Adrenal gland (tissue), 12 donors: ENCODE measurements around the gene CNTN4. TPM values are rescaled to one million over a fixed set of nuclear protein-coding genes. Genes with fewer than 3 reads are reported as not detected.

ENCODE experiments used
- DNase-seq, 7 donors: peaks; one replicate each; pipeline ENCODE4 v3.0.0-alpha.2; 2019 to 2020
- H3K27ac ChIP-seq, 5 donors: fragments of 200-600 bp; sonication (generic) in 4 of 5; 1 replicate in 3 of 5; 2 replicates in 2 of 5; pipeline versions ENCODE4 v1.5.1 to v1.8.0; 2016 to 2020; ENCODE audit warnings: mild to moderate bottlenecking in 1 of 5
- H3K27me3 ChIP-seq: fragments of 200-600 bp; 2 replicates; pipeline ENCODE4 v1.8.0; 2021
- H3K36me3 ChIP-seq, 2 donors: fragments of 200-600 bp; replicated peaks in 1 of 2; 1 replicate in 1 of 2; 2 replicates in 1 of 2; pipeline versions ENCODE4 v1.5.1 to v1.8.0; 2018 to 2022
- H3K4me1 ChIP-seq, 2 donors: fragments of 200-600 bp; replicated peaks in 1 of 2; 1 replicate in 1 of 2; 2 replicates in 1 of 2; pipeline versions ENCODE4 v1.5.1 to v1.8.0; 2018 to 2021
- H3K4me3 ChIP-seq, 4 donors: fragments of 200-600 bp; sonication (generic) in 3 of 4; one replicate each; pipeline ENCODE4 v1.5.1; 2016 to 2018
- H3K9me3 ChIP-seq, 3 donors: fragments of 200-600 bp; sonication (generic) in 1 of 3; replicated peaks in 1 of 3; 1 replicate in 2 of 3; 2 replicates in 1 of 3; pipeline versions ENCODE4 v1.5.1 to v1.8.0; 2016 to 2021
- CTCF ChIP-seq, 6 experiments: fragments of 450-650 bp in 4 of 6; fragments of 200-600 bp in 2 of 6; sonication (generic) in 1 of 6; IDR thresholded peaks; 1 replicate in 5 of 6; 2 replicates in 1 of 6; pipeline versions ENCODE4 v1.5.1 to v1.8.0; 2016 to 2021; ENCODE audit warnings: antibody characterized with exemption in 6 of 6, mild to moderate bottlenecking in 2 of 6, moderate library complexity in 1 of 6
- POLR2A ChIP-seq, 2 donors: fragments of 450-650 bp; IDR thresholded peaks; one replicate each; pipeline ENCODE4 v1.6.1; 2017; ENCODE audit warnings: antibody characterized with exemption in 2 of 2, mild to moderate bottlenecking in 2 of 2, moderate library complexity in 1 of 2
- WGBS, 4 donors: extraction: QIAGEN DNeasy Blood & Tissue Kit in 2 of 4; methylation state at CpG; one replicate each; pipeline versions ENCODE4 v1.1.5 to v1.1.7; 2013 to 2017; 5-methylcytosine and 5-hydroxymethylcytosine counted together
- intact Hi-C, 2 donors: fragments of 100-400 bp; cut with DNase I; formaldehyde crosslinking; loops; one replicate each; pipeline versions ENCODE4 v1.14.1 to v1.15.0; 2022 to 2023
- polyA plus RNA-seq, 3 donors: library from polyadenylated mRNA; stranded (reverse); fragments of 200-250 nt in 2 of 3; fragments of 350-450 nt in 1 of 3; fragmentation: Illumina TruSeq in 1 of 3; extraction: RNeasy Lipid Tissue Mini Kit (QIAGEN cat#74804) in 1 of 3; gene quantifications; one replicate each; pipeline ENCODE4 v1.2.3, GENCODE V29; 2013 to 2014
- total RNA-seq, 9 donors: library from RNA; depleted of rRNA in 4 of 9; stranded (reverse); fragments of >200 nt in 4 of 9; fragments of 120-200 nt in 1 of 9; fragmentation: NEBNext Ultra II Directional in 1 of 9; extraction: Animal tissue kit (Norgen Biotek cat#: 25700) in 1 of 9; gene quantifications; one replicate each; pipeline versions ENCODE4 v1.1.0 to v1.2.4, GENCODE V29; 2013 to 2023
- donor health status: healthy with polysubstance abuse.
- donor health status: Bipolar disorder and iron deficiency.
- donor health status: DM: yes; HTN: yes; CAD: no.
- donor health status: DM: no; HTN: no; CAD: no.
- donor health status: DM: no; HTN: no; CAD: no.
- donor health status: DM: yes; HTN: yes; CAD: no.

CNTN4 gene
- total and polyA plus RNA-seq, 12 donors, result 0.17 to 9.2 (median 1.6) TPM

GRCh38 chr3:2771741-2772140, 673.1 kb downstream of the CNTN4 start:
- no peak for DNase-seq
- WGBS, 4 donors, result 60 to 62% (median 62%) methylated on average over 5 of the region's 5 CpGs
- Histone ChIP-seq H3K27ac (no peak overlapping the region), H3K27me3 (no peaks in the 10 kb centered on the region), H3K36me3 (no peaks in the 10 kb centered on the region), H3K4me3 (no peak overlapping the region), H3K4me1 (no peaks in the 10 kb centered on the region), H3K9me3 (no peaks in the 10 kb centered on the region)
- TF ChIP-seq POLR2A (IDR thresholded peaks at IDR 0.05) (no peak), CTCF (IDR thresholded peaks at IDR 0.05) (no peak)
- intact Hi-C loops, result no loop called here

- WGBS, 4 donors, result 45 to 59% (median 53%) methylated on average over 1 of the region's 1 CpG
- H3K4me1 ChIP-seq, result no peaks in the 10 kb centered on the region
- H3K9me3 ChIP-seq, result no peaks in the 10 kb centered on the region
- TF ChIP-seq CTCF (IDR thresholded peaks at IDR 0.05) (no peak), POLR2A (IDR thresholded peaks at IDR 0.05) (no peak)
- no peak for DNase-seq
- no peak overlapping the region for H3K4me3 ChIP-seq
- H3K27me3 ChIP-seq, result no peaks in the 10 kb centered on the region
- H3K36me3 ChIP-seq, result no peaks in the 10 kb centered on the region
- intact Hi-C loops, result no loop called here
- no peak overlapping the region for H3K27ac ChIP-seq
Measured at GRCh38 chr3:2772803-2773202, 674.1 kb downstream of the CNTN4 start.

- no peaks in the 10 kb centered on the region for H3K27me3 ChIP-seq
- H3K36me3 ChIP-seq, result no peaks in the 10 kb centered on the region
- 65 to 69% (median 68%) methylated on average over 5 of the region's 5 CpGs for WGBS, 4 donors
- no peaks in the 10 kb centered on the region for H3K9me3 ChIP-seq
- H3K27ac ChIP-seq, result no peak overlapping the region
- TF ChIP-seq CTCF (IDR thresholded peaks at IDR 0.05) (no peak), POLR2A (IDR thresholded peaks at IDR 0.05) (no peak)
- no peaks in the 10 kb centered on the region for H3K4me1 ChIP-seq
- DNase-seq, result no peak
- intact Hi-C loops, result no loop called here
- H3K4me3 ChIP-seq, result no peak overlapping the region
Measured at GRCh38 chr3:2774481-2775249, 676.0 kb downstream of the CNTN4 start.

- Histone ChIP-seq H3K27me3 (no peaks in the 10 kb centered on the region), H3K27ac (no peak overlapping the region), H3K36me3 (no peaks in the 10 kb centered on the region), H3K4me1 (no peaks in the 10 kb centered on the region), H3K9me3 (no peaks in the 10 kb centered on the region), H3K4me3 (no peak overlapping the region)
- intact Hi-C loops, result no loop called here
- no peak for TF ChIP-seq CTCF (IDR thresholded peaks at IDR 0.05)
- no peak for TF ChIP-seq POLR2A (IDR thresholded peaks at IDR 0.05)
- DNase-seq, result no peak
- WGBS, 4 donors, result 12 to 36% (median 30%) methylated on average over 2 of the region's 2 CpGs
Measured at GRCh38 chr3:2783261-2783660, 684.6 kb downstream of the CNTN4 start.
